ENCODE data around the gene CEACAM6.

Gene CEACAM6

DNA sequence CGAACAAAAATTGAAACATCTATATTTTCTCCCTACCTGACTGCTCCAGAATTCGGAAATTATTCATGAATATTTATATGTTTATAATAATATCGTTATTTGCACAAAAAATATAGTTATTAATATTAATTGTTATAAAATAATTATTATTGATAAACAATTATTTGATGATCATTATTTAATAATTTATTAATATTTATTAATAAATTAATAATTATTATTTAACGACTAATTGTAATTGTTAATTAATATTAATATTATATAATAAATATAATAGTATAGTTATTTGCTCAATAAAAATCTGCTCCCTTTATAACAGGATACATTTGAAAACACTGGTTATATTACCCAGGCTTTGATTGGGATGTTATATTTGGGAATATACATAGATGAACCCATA is 14.3 kb downstream of the CEACAM6 start:
- DNase-seq (ENCODE audit: extremely low read depth, insufficient read length): no peak
- TF ChIP-seq, protein P1, sequence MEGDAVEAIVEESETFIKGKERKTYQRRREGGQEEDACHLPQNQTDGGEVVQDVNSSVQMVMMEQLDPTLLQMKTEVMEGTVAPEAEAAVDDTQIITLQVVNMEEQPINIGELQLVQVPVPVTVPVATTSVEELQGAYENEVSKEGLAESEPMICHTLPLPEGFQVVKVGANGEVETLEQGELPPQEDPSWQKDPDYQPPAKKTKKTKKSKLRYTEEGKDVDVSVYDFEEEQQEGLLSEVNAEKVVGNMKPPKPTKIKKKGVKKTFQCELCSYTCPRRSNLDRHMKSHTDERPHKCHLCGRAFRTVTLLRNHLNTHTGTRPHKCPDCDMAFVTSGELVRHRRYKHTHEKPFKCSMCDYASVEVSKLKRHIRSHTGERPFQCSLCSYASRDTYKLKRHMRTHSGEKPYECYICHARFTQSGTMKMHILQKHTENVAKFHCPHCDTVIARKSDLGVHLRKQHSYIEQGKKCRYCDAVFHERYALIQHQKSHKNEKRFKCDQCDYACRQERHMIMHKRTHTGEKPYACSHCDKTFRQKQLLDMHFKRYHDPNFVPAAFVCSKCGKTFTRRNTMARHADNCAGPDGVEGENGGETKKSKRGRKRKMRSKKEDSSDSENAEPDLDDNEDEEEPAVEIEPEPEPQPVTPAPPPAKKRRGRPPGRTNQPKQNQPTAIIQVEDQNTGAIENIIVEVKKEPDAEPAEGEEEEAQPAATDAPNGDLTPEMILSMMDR (IDR thresholded peaks at IDR 0.05; ENCODE audit: insufficient read depth, low read length, poor library complexity, severe bottlenecking): no peak
- no peaks in the 10 kb centered on the region for H3K36me3 ChIP-seq (ENCODE audit: control insufficient read depth, insufficient read depth, low read length)
- H3K27me3 ChIP-seq (replicated peaks; ENCODE audit: control insufficient read depth, insufficient read depth, low read length): no peaks in the 10 kb centered on the region
- no peak overlapping the region for H3K4me3 ChIP-seq (replicated peaks; ENCODE audit: low read depth, low read length)

GRCh38 chr19:41771410-41771809 is 16.1 kb downstream of the CEACAM6 start:
- Histone ChIP-seq H3K27me3 (replicated peaks; ENCODE audit: control insufficient read depth, insufficient read depth, low read length) (no peaks in the 10 kb centered on the region), H3K36me3 (ENCODE audit: control insufficient read depth, insufficient read depth, low read length) (no peaks in the 10 kb centered on the region), H3K4me3 (replicated peaks; ENCODE audit: low read depth, low read length) (no peak overlapping the region)
- TF ChIP-seq, protein P1 (IDR thresholded peaks at IDR 0.05; ENCODE audit: insufficient read depth, low read length, poor library complexity, severe bottlenecking): no peak
- DNase-seq (ENCODE audit: extremely low read depth, insufficient read length): no peak

DNA sequence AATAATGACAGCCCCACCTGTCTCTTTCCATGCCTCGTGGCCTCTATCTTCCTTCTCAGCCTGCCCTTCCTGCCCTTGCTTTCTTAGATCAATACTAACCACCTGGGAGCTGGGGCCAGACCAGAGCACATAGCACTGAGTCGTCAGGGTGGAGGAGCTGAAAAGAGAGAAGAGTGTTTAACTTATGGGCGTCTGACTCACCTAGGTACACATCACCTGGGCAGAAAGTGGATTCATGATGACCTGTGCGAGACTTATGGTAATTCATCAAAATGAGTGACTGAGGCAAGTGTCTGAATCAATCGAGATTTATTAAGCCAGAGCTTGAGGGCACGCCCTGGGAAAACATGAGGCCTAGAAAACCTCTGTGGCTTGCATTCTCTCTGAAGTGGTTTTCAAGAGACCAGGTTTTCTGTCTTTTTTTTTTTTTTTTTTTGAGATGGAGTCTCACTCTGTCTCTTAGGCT is 19.2 kb downstream of the CEACAM6 start:
- Histone ChIP-seq H3K4me3 (replicated peaks; ENCODE audit: low read depth, low read length) (no peak overlapping the region), H3K27me3 (replicated peaks; ENCODE audit: control insufficient read depth, insufficient read depth, low read length) (no peaks in the 10 kb centered on the region; the same call in 1 of the 2 replicates), H3K36me3 (ENCODE audit: control insufficient read depth, insufficient read depth, low read length) (no peaks in the 10 kb centered on the region)
- no peak for DNase-seq (ENCODE audit: extremely low read depth, insufficient read length)
- TF ChIP-seq, protein P1 (IDR thresholded peaks at IDR 0.05; ENCODE audit: insufficient read depth, low read length, poor library complexity, severe bottlenecking): no peak

GRCh38 chr19:41776700-41777099 is 21.4 kb downstream of the CEACAM6 start:
- no peaks in the 10 kb centered on the region; the same call in 1 of the 2 replicates for H3K27me3 ChIP-seq (replicated peaks; ENCODE audit: control insufficient read depth, insufficient read depth, low read length)
- H3K4me3 ChIP-seq (replicated peaks; ENCODE audit: low read depth, low read length): no peak overlapping the region
- no peak for DNase-seq (ENCODE audit: extremely low read depth, insufficient read length)
- H3K36me3 ChIP-seq (ENCODE audit: control insufficient read depth, insufficient read depth, low read length): no peaks in the 10 kb centered on the region
- TF ChIP-seq, protein P1 (IDR thresholded peaks at IDR 0.05; ENCODE audit: insufficient read depth, low read length, poor library complexity, severe bottlenecking): no peak

GRCh38 chr19:41783612-41784011 is 28.3 kb downstream of the CEACAM6 start:
- peaks cover 3% of the 10 kb centered on the region for H3K27me3 ChIP-seq (replicated peaks; ENCODE audit: control insufficient read depth, insufficient read depth, low read length)
- H3K36me3 ChIP-seq (ENCODE audit: control insufficient read depth, insufficient read depth, low read length): no peaks in the 10 kb centered on the region
- H3K4me3 ChIP-seq (replicated peaks; ENCODE audit: low read depth, low read length): no peak overlapping the region
- TF ChIP-seq, protein P1 (IDR thresholded peaks at IDR 0.05; ENCODE audit: insufficient read depth, low read length, poor library complexity, severe bottlenecking): no peak
- no peak for DNase-seq (ENCODE audit: extremely low read depth, insufficient read length)

DNA sequence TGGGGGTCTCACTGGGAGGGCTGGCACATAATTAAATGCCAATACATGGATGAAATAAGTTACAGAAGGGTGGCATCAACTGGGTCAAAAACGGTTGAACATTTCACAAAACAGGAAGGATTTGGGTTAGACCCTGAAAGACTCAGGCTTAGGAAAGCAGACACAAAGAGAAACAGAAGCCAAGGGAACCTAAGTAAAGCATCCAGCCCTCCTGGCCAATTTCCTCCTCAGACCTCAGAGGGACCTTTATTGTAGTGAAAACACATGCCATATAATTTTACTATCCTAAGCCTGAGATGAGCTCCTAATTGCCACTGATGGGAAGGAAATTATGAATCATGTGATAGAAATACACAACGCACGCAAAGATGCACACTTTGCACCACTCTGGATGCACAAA is 29.0 kb downstream of the CEACAM6 start:
- Histone ChIP-seq H3K4me3 (replicated peaks; ENCODE audit: low read depth, low read length) (no peak overlapping the region), H3K36me3 (ENCODE audit: control insufficient read depth, insufficient read depth, low read length) (no peaks in the 10 kb centered on the region), H3K27me3 (replicated peaks; ENCODE audit: control insufficient read depth, insufficient read depth, low read length) (peaks cover 3% of the 10 kb centered on the region)
- TF ChIP-seq, protein P1 (IDR thresholded peaks at IDR 0.05; ENCODE audit: insufficient read depth, low read length, poor library complexity, severe bottlenecking): no peak
- DNase-seq (ENCODE audit: extremely low read depth, insufficient read length): no peak

All from GM06990 (cell line).